Measurements from ENCODE around the gene XKR7.

Gene XKR7

DNA sequence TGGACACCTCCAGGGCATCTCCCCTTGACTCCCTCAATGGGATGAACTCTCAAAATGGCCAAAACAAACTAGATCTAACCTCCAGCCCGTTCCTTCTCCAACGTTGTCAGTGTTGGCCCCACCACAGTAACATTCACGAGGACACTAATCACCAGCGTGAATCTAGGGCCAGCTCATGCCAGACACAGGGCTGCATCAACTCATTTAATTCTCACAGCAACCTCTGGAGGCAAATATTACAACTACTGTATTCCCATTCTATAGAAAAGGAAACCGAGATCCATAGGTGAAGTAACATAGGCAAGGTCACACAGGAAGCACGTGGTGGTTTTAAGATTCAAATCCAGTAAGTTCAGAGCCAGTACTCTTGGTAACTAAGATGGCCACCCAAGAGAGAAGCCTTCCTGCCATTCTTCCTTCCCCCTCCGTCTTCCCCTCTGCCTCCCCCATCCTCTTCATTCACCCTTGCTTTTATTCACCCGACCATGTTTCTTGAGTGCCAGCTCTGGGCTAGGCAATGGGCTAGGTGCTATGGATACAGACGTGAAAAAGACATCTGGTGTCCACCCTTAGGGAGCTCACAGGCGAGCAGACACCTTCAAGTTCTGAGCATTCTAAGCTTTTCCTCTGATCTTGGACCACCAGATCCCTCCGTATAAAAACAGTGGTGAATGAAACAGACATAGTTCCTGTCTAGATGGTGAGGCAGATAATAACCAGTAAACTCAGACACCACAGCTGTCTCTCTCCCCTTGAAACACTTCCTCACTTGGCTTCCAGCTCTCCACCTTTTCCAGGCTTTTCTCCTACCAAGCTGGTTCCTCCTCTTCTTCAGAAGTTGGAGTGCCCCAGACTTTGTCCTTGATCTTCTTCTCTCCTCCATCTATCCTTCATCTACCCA, 51.9 kb downstream of the XKR7 start:
- no peak overlapping the region for H3K4me3 ChIP-seq (ENCODE audit: low read depth, low read length)
- DNase-seq (ENCODE audit: low read depth), result no peak
- TF ChIP-seq, protein P1, sequence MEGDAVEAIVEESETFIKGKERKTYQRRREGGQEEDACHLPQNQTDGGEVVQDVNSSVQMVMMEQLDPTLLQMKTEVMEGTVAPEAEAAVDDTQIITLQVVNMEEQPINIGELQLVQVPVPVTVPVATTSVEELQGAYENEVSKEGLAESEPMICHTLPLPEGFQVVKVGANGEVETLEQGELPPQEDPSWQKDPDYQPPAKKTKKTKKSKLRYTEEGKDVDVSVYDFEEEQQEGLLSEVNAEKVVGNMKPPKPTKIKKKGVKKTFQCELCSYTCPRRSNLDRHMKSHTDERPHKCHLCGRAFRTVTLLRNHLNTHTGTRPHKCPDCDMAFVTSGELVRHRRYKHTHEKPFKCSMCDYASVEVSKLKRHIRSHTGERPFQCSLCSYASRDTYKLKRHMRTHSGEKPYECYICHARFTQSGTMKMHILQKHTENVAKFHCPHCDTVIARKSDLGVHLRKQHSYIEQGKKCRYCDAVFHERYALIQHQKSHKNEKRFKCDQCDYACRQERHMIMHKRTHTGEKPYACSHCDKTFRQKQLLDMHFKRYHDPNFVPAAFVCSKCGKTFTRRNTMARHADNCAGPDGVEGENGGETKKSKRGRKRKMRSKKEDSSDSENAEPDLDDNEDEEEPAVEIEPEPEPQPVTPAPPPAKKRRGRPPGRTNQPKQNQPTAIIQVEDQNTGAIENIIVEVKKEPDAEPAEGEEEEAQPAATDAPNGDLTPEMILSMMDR (IDR thresholded peaks at IDR 0.05; ENCODE audit: low read depth, low read length, missing control alignments), result no peak

DNA sequence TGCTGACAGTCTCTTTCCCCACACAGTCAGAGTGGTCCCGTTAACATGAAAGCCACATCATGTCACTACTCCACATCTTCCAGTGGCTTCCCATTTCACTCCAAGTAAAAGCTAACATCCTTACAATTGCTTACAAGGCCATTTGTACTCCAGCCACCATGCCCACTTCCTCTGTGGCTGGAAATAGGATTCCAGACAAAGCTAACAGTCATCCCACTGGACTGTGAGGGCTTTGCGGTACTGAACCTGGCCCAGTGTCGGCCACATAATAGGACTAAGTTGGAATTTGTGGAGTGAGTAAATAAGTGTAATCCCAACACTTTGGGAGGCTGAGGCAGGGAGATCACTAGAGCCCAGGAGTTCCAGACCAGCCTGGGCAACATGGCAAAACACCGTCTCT, 53.1 kb downstream of the XKR7 start:
- DNase-seq (ENCODE audit: low read depth), result no peak
- H3K4me3 ChIP-seq (ENCODE audit: low read depth, low read length), result no peak overlapping the region
- TF ChIP-seq, protein P1 (IDR thresholded peaks at IDR 0.05; ENCODE audit: low read depth, low read length, missing control alignments), result no peak

DNA sequence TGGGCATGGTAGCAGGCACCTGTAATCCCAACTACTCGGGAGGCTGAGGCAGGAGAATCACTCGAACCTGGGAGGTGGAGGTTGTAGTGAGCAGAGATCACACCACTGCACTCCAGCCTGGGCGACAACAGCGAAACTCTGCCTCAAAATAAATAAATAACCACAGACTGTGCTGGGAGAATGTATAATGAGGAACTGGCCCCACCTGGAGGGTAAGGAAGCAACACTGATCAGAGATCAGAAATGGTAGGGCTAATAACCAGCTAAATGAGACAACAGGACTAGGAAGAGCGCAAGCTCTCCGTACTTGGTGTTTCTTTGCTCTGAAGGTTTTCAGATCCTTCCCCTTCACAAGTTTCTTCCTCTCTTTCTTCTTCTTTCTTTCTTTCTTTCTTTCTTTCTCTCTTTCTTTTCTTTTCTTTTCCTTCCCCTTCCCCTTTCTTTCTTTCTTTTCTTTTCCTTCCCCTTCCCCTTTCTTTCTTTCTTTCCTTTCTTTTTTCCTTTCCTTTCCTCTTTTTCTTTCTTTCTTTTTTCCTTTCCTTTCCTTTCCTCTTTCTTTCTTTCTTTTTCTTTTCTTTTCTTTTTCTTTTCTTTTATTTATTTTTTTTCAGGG, 56.8 kb downstream of the XKR7 start:
- H3K4me3 ChIP-seq (ENCODE audit: low read depth, low read length), result no peak overlapping the region
- TF ChIP-seq, protein P1 (IDR thresholded peaks at IDR 0.05; ENCODE audit: low read depth, low read length, missing control alignments), result peak; percentile 1
- DNase-seq (ENCODE audit: low read depth), result no peak

DNA sequence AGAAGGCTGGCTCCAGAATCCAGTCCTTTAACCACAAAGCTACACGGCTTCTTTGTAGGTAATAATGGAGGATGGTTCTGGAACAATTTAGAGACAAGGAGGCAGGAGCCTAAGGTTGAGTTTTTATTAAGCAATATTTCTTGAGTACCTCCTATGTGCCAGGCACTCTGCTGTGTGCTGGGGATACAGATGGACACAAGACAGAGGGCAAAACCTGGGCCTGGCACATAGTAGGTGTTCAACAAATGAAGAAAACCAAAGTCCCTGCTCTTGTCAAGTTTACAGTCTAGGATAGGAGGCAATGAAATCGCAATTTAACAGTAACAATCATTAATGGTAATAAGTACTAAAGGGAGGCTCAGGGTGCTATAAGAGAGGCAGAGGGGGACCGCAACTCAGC, 59.7 kb downstream of the XKR7 start:
- no peak for DNase-seq (ENCODE audit: low read depth)
- TF ChIP-seq, protein P1 (IDR thresholded peaks at IDR 0.05; ENCODE audit: low read depth, low read length, missing control alignments), result no peak
- H3K4me3 ChIP-seq (ENCODE audit: low read depth, low read length), result no peak overlapping the region

DNA sequence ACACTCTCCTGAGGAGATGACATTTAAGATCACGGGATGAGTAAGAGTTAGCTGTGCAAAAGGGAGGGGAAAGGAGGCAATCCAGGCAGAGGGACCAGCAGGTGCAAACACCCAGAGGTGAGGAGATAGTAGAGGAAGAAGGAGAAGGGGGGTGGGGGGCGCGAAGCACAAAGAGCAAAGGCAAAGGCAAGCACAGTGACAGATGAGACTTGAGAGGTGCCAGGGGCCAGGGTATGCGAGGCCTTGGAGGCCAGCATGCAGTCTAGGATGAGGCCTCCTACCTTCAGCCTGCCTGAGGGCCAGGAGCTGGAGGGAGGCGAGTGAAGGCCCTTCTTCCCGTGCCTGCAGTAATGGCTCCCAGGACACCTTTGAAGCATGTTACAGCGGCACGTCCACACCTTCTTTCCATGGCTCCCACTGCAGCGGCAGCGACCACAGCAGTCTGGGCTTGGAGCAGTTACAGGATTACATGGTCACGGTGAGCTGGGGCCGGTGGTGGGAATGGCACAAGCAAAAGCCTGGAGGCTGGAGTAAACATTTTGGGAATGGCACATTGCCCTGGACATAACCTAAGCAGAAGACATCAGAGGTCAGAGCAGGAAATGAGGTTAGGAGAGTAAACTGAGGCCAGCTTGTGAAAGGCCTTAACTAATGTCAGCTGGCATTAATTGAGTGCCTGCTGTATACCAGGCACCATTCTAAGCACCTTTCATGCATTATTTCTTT, 60.9 kb downstream of the XKR7 start:
- no peak overlapping the region for H3K4me3 ChIP-seq (ENCODE audit: low read depth, low read length)
- DNase-seq (ENCODE audit: low read depth), result no peak
- TF ChIP-seq, protein P1 (IDR thresholded peaks at IDR 0.05; ENCODE audit: low read depth, low read length, missing control alignments), result no peak

DNA sequence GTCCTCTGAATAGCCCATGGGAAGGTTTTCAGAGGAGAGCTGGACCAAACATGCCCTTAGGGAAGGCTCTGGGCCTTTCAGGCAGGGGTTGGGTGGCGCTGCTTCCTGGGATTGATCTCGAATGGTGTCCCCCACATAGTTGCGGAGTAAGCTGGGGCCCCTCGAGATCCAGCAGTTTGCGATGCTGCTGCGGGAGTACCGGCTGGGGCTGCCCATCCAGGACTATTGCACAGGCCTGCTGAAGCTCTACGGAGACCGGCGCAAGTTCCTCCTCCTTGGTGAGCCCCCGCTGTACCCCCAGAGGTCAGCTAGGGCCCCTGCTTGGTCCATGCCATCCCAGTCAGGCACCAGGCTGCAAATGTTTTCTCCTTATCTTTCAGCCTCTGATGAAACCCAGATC, 61.6 kb downstream of the XKR7 start:
- H3K4me3 ChIP-seq (ENCODE audit: low read depth, low read length), result no peak overlapping the region
- TF ChIP-seq, protein P1 (IDR thresholded peaks at IDR 0.05; ENCODE audit: low read depth, low read length, missing control alignments), result no peak
- no peak for DNase-seq (ENCODE audit: low read depth)

Data from GM12864 (cell line).